H1 (cell line): Measurements from ENCODE around the gene SUB1. TPM values are rescaled to one million over a fixed set of nuclear protein-coding genes. Genes with fewer than 3 reads are reported as not detected.

Experiments
- CTCF ChIA-PET: fragments of 300-600 bp; sonication (Branson Sonifier 250); formaldehyde crosslinking; loops from one replicate; lab custom pipeline; 2021; ENCODE audit not compliant: partially characterized antibody; lab: Charles Lee
- POLR2A ChIA-PET: fragments of 300-600 bp; sonication (Branson Sonifier 250); formaldehyde crosslinking; loops from one replicate; lab custom pipeline; 2021; ENCODE audit warnings: inconsistent platforms; ENCODE audit not compliant: partially characterized antibody; lab: Charles Lee
- DNase-seq, 2 experiments: peaks; one replicate each; pipeline versions ENCODE4 v3.0.0 to v3.0.0-alpha.2; 2010 to 2022; ENCODE audit warnings: low spot score in 2 of 2, low read depth in 1 of 2, mixed read lengths in 1 of 2
- FAIRE-seq: peaks from 2 replicates; lab custom pipeline; 2011; peaks lifted over from hg19 to GRCh38; lab: Jason Lieb, UNC
- H2AFZ ChIP-seq: 2 replicates; pipeline ENCODE4 v1.8.1; 2012; ENCODE audit warnings: low read length, inconsistent platforms
- H2AK5ac ChIP-seq: 2 replicates; pipeline ENCODE4 v1.6.1; 2013; ENCODE audit warnings: low read depth, low read length
- H2BK120ac ChIP-seq: replicated peaks from 2 replicates; pipeline ENCODE3; 2013; ENCODE audit warnings: low read depth, low read length, inconsistent platforms
- H2BK12ac ChIP-seq: 2 replicates; pipeline ENCODE4 v1.6.1; 2013; ENCODE audit warnings: low read depth, low read length
- H2BK15ac ChIP-seq: 2 replicates; pipeline ENCODE4 v1.6.1; 2013; ENCODE audit warnings: low read length
- H2BK20ac ChIP-seq: 2 replicates; pipeline ENCODE4 v1.6.1; 2013; ENCODE audit warnings: low read length
- H2BK5ac ChIP-seq: 2 replicates; pipeline ENCODE4 v1.6.1; 2013; ENCODE audit warnings: low read depth, low read length
- H3K14ac ChIP-seq: 2 replicates; pipeline ENCODE4 v1.6.1; 2013; ENCODE audit warnings: inconsistent platforms; ENCODE audit not compliant: insufficient read length
- H3K18ac ChIP-seq: 2 replicates; pipeline ENCODE4 v1.6.1; 2013; ENCODE audit warnings: low read length; ENCODE audit errors: extremely low read depth
- H3K23ac ChIP-seq: 2 replicates; pipeline ENCODE4 v1.6.1; 2013; ENCODE audit warnings: inconsistent platforms; ENCODE audit not compliant: insufficient read length
- H3K23me2 ChIP-seq: 2 replicates; pipeline ENCODE4 v1.6.1; 2013; ENCODE audit warnings: low read depth, low read length
- H3K27ac ChIP-seq: 2 replicates; pipeline ENCODE4 v1.6.1; 2011; ENCODE audit warnings: low read depth, low read length, inconsistent platforms
- H3K27me3 ChIP-seq, 4 experiments: replicated peaks in 1 of 4; 1 replicate in 1 of 4; 2 replicates in 3 of 4; pipeline versions ENCODE4 v1.6.1 to v1.8.1; 2011 to 2013; ENCODE audit warnings: low read length in 3 of 4, mild to moderate bottlenecking in 3 of 4, inconsistent platforms in 2 of 4, mixed read lengths in 2 of 4, moderate library complexity in 1 of 4; ENCODE audit not compliant: control insufficient read depth in 3 of 4, insufficient read depth in 3 of 4; ENCODE audit errors: extremely low read depth in 1 of 4
- H3K36me3 ChIP-seq, 4 experiments: 2 replicates each; pipeline versions ENCODE4 v1.6.1 to v1.8.1; 2011 to 2013; ENCODE audit warnings: mild to moderate bottlenecking in 4 of 4, low read length in 3 of 4, moderate library complexity in 2 of 4, control low read depth in 1 of 4, inconsistent platforms in 1 of 4; ENCODE audit not compliant: insufficient read depth in 4 of 4, control insufficient read depth in 2 of 4
- H3K4ac ChIP-seq: replicated peaks from 2 replicates; pipeline ENCODE3; 2013; ENCODE audit warnings: low read length, low read depth, mixed read lengths, inconsistent platforms; ENCODE audit not compliant: insufficient read length
- H3K4me1 ChIP-seq, 4 experiments: replicated peaks in 1 of 4; 1 replicate in 1 of 4; 2 replicates in 3 of 4; pipeline versions ENCODE4 v1.6.1 to v1.8.1; 2011 to 2013; ENCODE audit warnings: low read length in 3 of 4, inconsistent platforms in 2 of 4, mixed read lengths in 1 of 4; ENCODE audit not compliant: insufficient read depth in 4 of 4, control insufficient read depth in 3 of 4
- H3K4me2 ChIP-seq, 2 experiments: 2 replicates each; pipeline versions ENCODE4 v1.6.1 to v1.8.1; 2011 to 2013; ENCODE audit warnings: low read depth in 2 of 2, low read length in 2 of 2, control low read depth in 1 of 2, inconsistent platforms in 1 of 2, mild to moderate bottlenecking in 1 of 2; ENCODE audit not compliant: insufficient read depth in 1 of 2
- H3K4me3 ChIP-seq, 4 experiments: fragments of 200-600, 300-600 bp in 1 of 4; sonication (generic), shearing (Covaris generic), sonication (Bioruptor Twin) in 1 of 4; 2 replicates each; pipeline versions ENCODE4 v1.5.1 to v1.8.1; 2011 to 2016; ENCODE audit warnings: low read length in 4 of 4, low read depth in 3 of 4, control low read depth in 2 of 4, inconsistent platforms in 2 of 4, mild to moderate bottlenecking in 2 of 4, mixed read lengths in 1 of 4, moderate library complexity in 1 of 4; ENCODE audit not compliant: insufficient read depth in 2 of 4; ENCODE audit errors: extremely low read depth in 1 of 4
- H3K56ac ChIP-seq: replicated peaks from 2 replicates; pipeline ENCODE3; 2013; ENCODE audit warnings: low read depth, mild to moderate bottlenecking, mixed read lengths, low read length, inconsistent platforms; ENCODE audit not compliant: insufficient read length
- H3K79me1 ChIP-seq: 2 replicates; pipeline ENCODE4 v1.6.1; 2013; ENCODE audit warnings: low read depth, low read length, control low read depth
- H3K79me2 ChIP-seq, 2 experiments: 2 replicates each; pipeline versions ENCODE4 v1.6.1 to v1.8.1; 2012 to 2013; ENCODE audit warnings: low read length in 2 of 2, mild to moderate bottlenecking in 2 of 2, inconsistent platforms in 1 of 2; ENCODE audit not compliant: insufficient read depth in 2 of 2, control insufficient read depth in 1 of 2
- H3K9ac ChIP-seq, 4 experiments: replicated peaks in 1 of 4; 1 replicate in 1 of 4; 2 replicates in 3 of 4; pipeline versions ENCODE4 v1.6.1 to v1.8.1; 2011 to 2013; ENCODE audit warnings: low read depth in 3 of 4, low read length in 3 of 4, control low read depth in 2 of 4, mild to moderate bottlenecking in 2 of 4, moderate library complexity in 2 of 4, inconsistent platforms in 1 of 4; ENCODE audit errors: extremely low read depth in 1 of 4
- H3K9me3 ChIP-seq, 2 experiments: 2 replicates each; pipeline versions ENCODE4 v1.6.1 to v1.8.1; 2012 to 2013; ENCODE audit warnings: mild to moderate bottlenecking in 2 of 2, moderate library complexity in 2 of 2, control low read depth in 1 of 2, inconsistent platforms in 1 of 2, low read depth in 1 of 2, low read length in 1 of 2, mixed read lengths in 1 of 2; ENCODE audit not compliant: insufficient read depth in 2 of 2
- H4K20me1 ChIP-seq, 2 experiments: replicated peaks in 1 of 2; 2 replicates each; pipeline versions ENCODE3 to v1.8.1; 2011 to 2013; ENCODE audit warnings: inconsistent platforms in 2 of 2, low read length in 2 of 2, mild to moderate bottlenecking in 1 of 2; ENCODE audit not compliant: insufficient read depth in 2 of 2, control insufficient read depth in 1 of 2
- H4K5ac ChIP-seq: 2 replicates; pipeline ENCODE4 v1.6.1; 2013; ENCODE audit warnings: low read length, low read depth, mixed read lengths, inconsistent platforms; ENCODE audit not compliant: insufficient read length
- H4K8ac ChIP-seq: 2 replicates; pipeline ENCODE4 v1.8.0; 2013; ENCODE audit warnings: mild to moderate bottlenecking, moderate library complexity, low read length, inconsistent platforms; ENCODE audit not compliant: insufficient read depth; ENCODE audit errors: extremely low read depth
- H4K91ac ChIP-seq: replicated peaks from 2 replicates; pipeline ENCODE3; 2013; ENCODE audit warnings: low read length, mixed read lengths, inconsistent platforms; ENCODE audit not compliant: insufficient read length
- EP300 ChIP-seq, 2 experiments: IDR thresholded peaks; 1 replicate in 1 of 2; 2 replicates in 1 of 2; pipeline ENCODE4 v1.6.1; 2011 to 2012; ENCODE audit warnings: low read depth in 2 of 2, low read length in 2 of 2, mild to moderate bottlenecking in 2 of 2, borderline replicate concordance in 1 of 2, inconsistent platforms in 1 of 2, moderate library complexity in 1 of 2
- HDAC2 ChIP-seq, 2 experiments: fragments of 300-600 bp in 1 of 2; sonication (generic) in 1 of 2; IDR thresholded peaks; 2 replicates each; pipeline ENCODE4 v1.6.1; 2011 to 2012; ENCODE audit warnings: low read depth in 2 of 2, low read length in 2 of 2, mild to moderate bottlenecking in 2 of 2, moderate library complexity in 2 of 2, borderline replicate concordance in 1 of 2, inconsistent platforms in 1 of 2
- KDM4A ChIP-seq: IDR thresholded peaks from one replicate; pipeline ENCODE4 v1.7.1; 2012; ENCODE audit warnings: low read depth, mild to moderate bottlenecking, moderate library complexity, low read length, inconsistent platforms; ENCODE audit not compliant: severe bottlenecking
- MAFK ChIP-seq: IDR thresholded peaks from 2 replicates; pipeline ENCODE4 v1.6.1; 2012; ENCODE audit warnings: low read depth, mild to moderate bottlenecking, improper control_type of control experiment, low read length
- SIRT6 ChIP-seq: IDR thresholded peaks from one replicate; pipeline ENCODE4 v1.7.1; 2012; ENCODE audit warnings: low read length, inconsistent platforms
- ZNF274 ChIP-seq: IDR thresholded peaks from 2 replicates; pipeline ENCODE4 v1.7.0; 2012; ENCODE audit warnings: low read length, borderline replicate concordance; ENCODE audit errors: extremely low read depth
- WGBS, 2 experiments: shearing (Covaris generic) in 1 of 2; methylation state at CpG; one replicate each; pipeline versions ENCODE4 v1.1.6 to v1.1.7; 2013 to 2015; ENCODE audit warnings: low lambda C conversion rate in 2 of 2, mixed read lengths in 2 of 2, inconsistent platforms in 1 of 2, low coverage in 1 of 2, missing lambda C conversion rate in 1 of 2; ENCODE audit not compliant: insufficient replicate concordance in 2 of 2, insufficient coverage in 1 of 2, insufficient read length in 1 of 2; ENCODE audit errors: extremely low coverage in 1 of 2, missing lambda C conversion rate in 1 of 2; 5-methylcytosine and 5-hydroxymethylcytosine counted together
- polyA plus RNA-seq, 7 experiments: library from polyadenylated mRNA; depleted of rRNA in 3 of 7; stranded (reverse) in 5 of 7; unstranded in 2 of 7; fragments of >200 nt in 5 of 7; fragments of 200-250 nt in 2 of 7; gene quantifications; 1 replicate in 5 of 7; 2 replicates in 1 of 7; 4 replicates in 1 of 7; pipeline versions ENCODE4 v1.2.1 to v1.2.3, GENCODE V29; 2011 to 2013; ENCODE audit warnings: missing spikeins in 2 of 7, mixed read lengths in 2 of 7
- total RNA-seq: library from RNA; stranded (reverse); fragmentation: NEBNext Ultra II Directional; extraction: Animal tissue kit (Norgen Biotek cat#: 25700); gene quantifications from 2 replicates; pipeline ENCODE4 v1.2.1, GENCODE V29; 2021
- TF ChIP-seq, protein P1 (sequence below): IDR thresholded peaks from 2 replicates; pipeline ENCODE4 v1.6.1; 2011; ENCODE audit warnings: low read depth, mild to moderate bottlenecking, low read length; ENCODE audit not compliant: insufficient read depth
- TF ChIP-seq, protein P2 (sequence below): IDR thresholded peaks from 2 replicates; pipeline ENCODE4 v1.6.1; 2011; ENCODE audit warnings: low read length, improper control_type of control experiment

The SUB1 gene
- total and polyA plus RNA-seq, 2 of the 8 experiments (the other 6 are each of a cell fraction or from before 2014, with no cell fraction given) = 83.9 to 325 TPM

DNA sequence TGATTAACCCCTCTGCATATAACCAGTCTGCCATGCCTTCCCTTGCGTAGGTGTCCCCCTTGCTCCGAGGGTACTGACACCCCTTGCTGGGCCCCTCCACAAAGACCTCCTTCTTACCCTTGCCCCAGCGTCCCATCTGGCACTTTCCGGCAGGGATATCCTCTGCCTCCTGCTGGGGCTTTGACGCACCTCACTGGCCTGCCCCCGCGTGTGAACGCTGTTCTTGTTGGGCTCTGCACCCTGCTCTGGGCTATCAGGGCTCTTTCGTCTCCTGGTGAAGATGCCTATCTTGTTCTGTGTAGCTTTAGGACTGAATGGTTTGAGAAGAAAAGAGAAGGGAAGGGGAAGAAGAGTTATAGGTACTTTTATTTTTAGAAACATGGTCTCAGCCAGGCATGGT lies 53.0 kb downstream of the SUB1 start:
- Histone ChIP-seq H2BK20ac (no peak overlapping the region), H3K9ac (no peak overlapping the region), H2BK12ac (no peak overlapping the region), H2BK5ac (no peak overlapping the region), H3K27ac (no peak overlapping the region), H3K79me1 (no peaks in the 10 kb centered on the region), H4K91ac (no peak overlapping the region), H3K23me2 (no peaks in the 10 kb centered on the region), H2BK120ac (no peak overlapping the region), H4K5ac (no peak overlapping the region), H4K8ac (no peak overlapping the region), H3K56ac (no peak overlapping the region), H3K4me3 (no peak overlapping the region), H3K27me3 (no peaks in the 10 kb centered on the region), H3K23ac (no peak overlapping the region), H3K79me2 (no peaks in the 10 kb centered on the region), H3K4ac (no peak overlapping the region), H2BK15ac (no peak overlapping the region), H3K14ac (no peak overlapping the region), H3K4me2 (no peak overlapping the region), H3K9me3 (no peaks in the 10 kb centered on the region), H2AK5ac (no peak overlapping the region), H4K20me1 (no peaks in the 10 kb centered on the region), H3K36me3 (no peaks in the 10 kb centered on the region), H3K18ac (no peak overlapping the region), H2AFZ (no peak overlapping the region), H3K4me1 (no peaks in the 10 kb centered on the region)
- TF ChIP-seq, protein P1, sequence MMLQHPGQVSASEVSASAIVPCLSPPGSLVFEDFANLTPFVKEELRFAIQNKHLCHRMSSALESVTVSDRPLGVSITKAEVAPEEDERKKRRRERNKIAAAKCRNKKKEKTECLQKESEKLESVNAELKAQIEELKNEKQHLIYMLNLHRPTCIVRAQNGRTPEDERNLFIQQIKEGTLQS = no peak
- TF ChIP-seq, protein P2, sequence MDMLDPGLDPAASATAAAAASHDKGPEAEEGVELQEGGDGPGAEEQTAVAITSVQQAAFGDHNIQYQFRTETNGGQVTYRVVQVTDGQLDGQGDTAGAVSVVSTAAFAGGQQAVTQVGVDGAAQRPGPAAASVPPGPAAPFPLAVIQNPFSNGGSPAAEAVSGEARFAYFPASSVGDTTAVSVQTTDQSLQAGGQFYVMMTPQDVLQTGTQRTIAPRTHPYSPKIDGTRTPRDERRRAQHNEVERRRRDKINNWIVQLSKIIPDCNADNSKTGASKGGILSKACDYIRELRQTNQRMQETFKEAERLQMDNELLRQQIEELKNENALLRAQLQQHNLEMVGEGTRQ = no peak
- no peak for TF ChIP-seq MAFK
- TF ChIP-seq EP300 (IDR thresholded peaks at IDR 0.05; ENCODE audit: borderline replicate concordance in 1 of 2, low read depth in 2 of 2, low read length in 2 of 2) = no peak
- no peak for TF ChIP-seq HDAC2 (IDR thresholded peaks at IDR 0.05; ENCODE audit: borderline replicate concordance in 1 of 2, low read depth in 2 of 2, low read length in 2 of 2)
- no peak for TF ChIP-seq ZNF274
- TF ChIP-seq SIRT6 = no peak
- no peak for TF ChIP-seq KDM4A
- 88% methylated on average over 9 of the region's 9 CpGs; no CpG with 5 or more reads in 1 of the 2 experiments for WGBS, 2 experiments
- no peak for DNase-seq
- CTCF ChIA-PET = interaction anchor here (1.6 kb wide), 1 partner anchor 278 kb away, joined by 3 read pairs; no protein-coding TSS in a partner anchor
- FAIRE-seq = no peak
- POLR2A ChIA-PET = no interaction called here
